Osteocyte (in vitro differentiated cells): ENCODE data around the gene ZNF579. TPM values are rescaled to one million over a fixed set of nuclear protein-coding genes. Genes with fewer than 3 reads are reported as not detected.
A peak's percentile ranks its signal among the peaks of the same experiment; 100 is the strongest.

Experiments
- DNase-seq: peaks from one replicate; pipeline ENCODE4 v3.0.0; 2021; ENCODE audit warnings: mixed read lengths; ENCODE audit not compliant: unreplicated experiment; ENCODE audit errors: extremely low spot score
- H3K27ac Mint-ChIP-seq: one replicate; pipeline ENCODE4 v1.8.0; 2021; ENCODE audit warnings: mild to moderate bottlenecking, mixed read lengths; ENCODE audit not compliant: unreplicated experiment
- H3K27me3 Mint-ChIP-seq: one replicate; pipeline ENCODE4 v1.8.0; 2021; ENCODE audit warnings: mixed read lengths; ENCODE audit not compliant: unreplicated experiment
- H3K36me3 Mint-ChIP-seq: one replicate; pipeline ENCODE4 v1.8.0; 2021; ENCODE audit warnings: mixed read lengths; ENCODE audit not compliant: unreplicated experiment
- H3K4me1 Mint-ChIP-seq: one replicate; pipeline ENCODE4 v1.8.0; 2021; ENCODE audit warnings: mixed read lengths; ENCODE audit not compliant: unreplicated experiment
- H3K4me3 Mint-ChIP-seq: one replicate; pipeline ENCODE4 v1.8.0; 2021; ENCODE audit warnings: mild to moderate bottlenecking, moderate library complexity, mixed read lengths; ENCODE audit not compliant: unreplicated experiment
- H3K9me3 Mint-ChIP-seq: one replicate; pipeline ENCODE4 v1.8.0; 2021; ENCODE audit warnings: mixed read lengths; ENCODE audit not compliant: unreplicated experiment
- total RNA-seq: library from RNA; stranded (reverse); gene quantifications from 2 replicates; pipeline ENCODE4 v1.2.1, GENCODE V29; 2021
- TF ChIP-seq, protein P1 (sequence below): fragments of 200-600 bp; sonication (generic); IDR thresholded peaks from 2 replicates; pipeline ENCODE4 v1.5.0; 2021; ENCODE audit warnings: antibody characterized with exemption, mild to moderate bottlenecking, moderate library complexity

Gene ZNF579
- total RNA-seq, 1 donor from 2014 or later = 29.2 TPM

DNA sequence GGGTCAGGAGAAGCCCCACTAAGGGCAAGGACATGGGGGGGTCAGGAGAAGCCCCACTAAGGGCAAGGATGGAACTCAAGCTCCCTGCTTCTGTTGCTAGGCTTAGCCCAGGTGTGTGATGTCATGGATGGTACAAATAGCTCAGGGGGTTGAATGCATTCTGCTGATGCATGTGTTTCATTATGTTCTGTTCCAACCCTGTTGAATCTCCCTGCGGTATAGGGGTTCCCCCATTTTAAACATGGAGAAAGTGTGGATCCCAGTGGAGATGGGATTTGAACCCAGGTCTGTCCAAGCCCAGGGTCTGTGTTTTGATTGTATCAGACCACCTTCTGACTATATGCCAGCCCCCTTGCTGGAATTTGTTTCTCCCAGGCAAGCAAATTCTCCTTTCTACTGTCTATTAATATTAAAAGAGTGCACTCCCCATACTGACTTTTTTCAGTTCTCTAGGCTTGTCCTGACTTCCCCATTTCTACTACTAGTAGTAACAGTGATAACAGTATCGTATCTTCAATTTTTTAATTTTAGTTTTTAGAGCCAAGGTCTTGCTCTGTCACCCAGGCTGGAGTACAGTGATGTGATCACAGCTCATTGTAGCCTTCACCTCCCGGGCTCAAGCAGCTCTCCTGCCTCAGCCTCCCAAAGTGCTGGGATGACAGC, 31.5 kb upstream of the ZNF579 start:
- no peak overlapping the region for H3K4me3 Mint-ChIP-seq
- no peaks in the 10 kb centered on the region for H3K9me3 Mint-ChIP-seq
- DNase-seq = no peak
- H3K27ac Mint-ChIP-seq = no peak overlapping the region
- H3K4me1 Mint-ChIP-seq = peaks cover 9% of the 10 kb centered on the region
- TF ChIP-seq, protein P1, sequence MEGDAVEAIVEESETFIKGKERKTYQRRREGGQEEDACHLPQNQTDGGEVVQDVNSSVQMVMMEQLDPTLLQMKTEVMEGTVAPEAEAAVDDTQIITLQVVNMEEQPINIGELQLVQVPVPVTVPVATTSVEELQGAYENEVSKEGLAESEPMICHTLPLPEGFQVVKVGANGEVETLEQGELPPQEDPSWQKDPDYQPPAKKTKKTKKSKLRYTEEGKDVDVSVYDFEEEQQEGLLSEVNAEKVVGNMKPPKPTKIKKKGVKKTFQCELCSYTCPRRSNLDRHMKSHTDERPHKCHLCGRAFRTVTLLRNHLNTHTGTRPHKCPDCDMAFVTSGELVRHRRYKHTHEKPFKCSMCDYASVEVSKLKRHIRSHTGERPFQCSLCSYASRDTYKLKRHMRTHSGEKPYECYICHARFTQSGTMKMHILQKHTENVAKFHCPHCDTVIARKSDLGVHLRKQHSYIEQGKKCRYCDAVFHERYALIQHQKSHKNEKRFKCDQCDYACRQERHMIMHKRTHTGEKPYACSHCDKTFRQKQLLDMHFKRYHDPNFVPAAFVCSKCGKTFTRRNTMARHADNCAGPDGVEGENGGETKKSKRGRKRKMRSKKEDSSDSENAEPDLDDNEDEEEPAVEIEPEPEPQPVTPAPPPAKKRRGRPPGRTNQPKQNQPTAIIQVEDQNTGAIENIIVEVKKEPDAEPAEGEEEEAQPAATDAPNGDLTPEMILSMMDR = no peak
- H3K36me3 Mint-ChIP-seq = peaks cover 11% of the 10 kb centered on the region
- no peaks in the 10 kb centered on the region for H3K27me3 Mint-ChIP-seq

DNA sequence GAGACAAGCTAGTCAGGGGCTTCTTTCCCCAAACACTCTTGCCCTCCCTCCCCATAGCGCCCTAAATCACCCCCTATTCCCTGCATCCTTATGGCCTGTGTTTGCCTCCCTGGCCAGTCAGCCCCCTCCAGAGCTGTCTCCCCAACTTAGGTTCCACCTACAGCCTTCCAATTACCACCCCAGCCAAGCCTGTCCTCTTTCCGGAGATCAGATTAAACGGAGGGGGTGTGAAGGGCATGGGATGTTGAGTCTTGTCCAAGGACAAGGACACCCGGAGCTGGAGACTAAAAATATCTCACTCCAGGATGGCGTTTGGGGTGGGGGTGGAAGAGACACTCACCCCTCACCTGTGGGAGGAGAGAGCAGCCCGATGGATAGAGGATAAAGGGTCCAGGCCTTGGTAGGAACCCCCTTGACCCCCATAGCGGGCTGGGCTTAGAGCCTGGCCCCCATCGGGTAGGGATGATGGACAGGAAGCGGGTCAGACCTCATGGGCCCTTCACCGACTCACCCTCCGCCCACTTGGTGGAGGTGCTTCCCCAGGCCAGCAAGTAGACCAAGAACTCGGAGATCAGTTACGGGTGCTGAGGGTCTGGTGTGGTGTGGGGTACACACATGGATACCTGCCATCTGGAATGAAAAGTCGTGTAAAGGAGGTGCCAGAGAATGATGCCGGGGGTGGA, 30.8 kb upstream of the ZNF579 start:
- Mint-ChIP-seq H3K36me3 (peaks cover 9% of the 10 kb centered on the region), H3K4me1 (peaks cover 16% of the 10 kb centered on the region), H3K27me3 (no peaks in the 10 kb centered on the region), H3K4me3 (no peak overlapping the region), H3K27ac (no peak overlapping the region), H3K9me3 (no peaks in the 10 kb centered on the region)
- TF ChIP-seq, protein P1 = no peak
- DNase-seq = no peak

DNA sequence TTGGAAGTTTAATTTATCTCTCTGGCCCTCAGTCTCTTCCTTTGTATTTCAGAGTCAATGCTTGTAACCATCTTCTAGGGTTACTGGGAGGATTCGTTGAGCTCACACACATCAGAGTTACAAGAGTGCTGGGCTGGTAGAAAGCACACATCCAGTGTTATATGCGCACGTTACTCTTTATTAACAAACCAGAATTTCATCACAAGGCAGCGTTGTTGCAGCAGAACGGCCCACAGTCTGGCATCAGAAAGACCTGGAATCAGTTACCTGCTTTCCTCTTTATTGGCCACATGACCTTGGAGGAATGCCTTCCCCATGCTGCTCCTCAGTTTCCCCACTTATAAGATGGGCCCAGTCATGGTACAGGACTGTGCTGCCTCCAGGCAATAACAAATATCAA, 28.7 kb upstream of the ZNF579 start:
- H3K4me3 Mint-ChIP-seq = no peak overlapping the region
- TF ChIP-seq, protein P1 = no peak
- DNase-seq = no peak
- H3K27ac Mint-ChIP-seq = no peak overlapping the region
- no peaks in the 10 kb centered on the region for H3K9me3 Mint-ChIP-seq
- H3K36me3 Mint-ChIP-seq = peaks cover 9% of the 10 kb centered on the region
- peaks cover 26% of the 10 kb centered on the region for H3K4me1 Mint-ChIP-seq
- no peaks in the 10 kb centered on the region for H3K27me3 Mint-ChIP-seq

DNA sequence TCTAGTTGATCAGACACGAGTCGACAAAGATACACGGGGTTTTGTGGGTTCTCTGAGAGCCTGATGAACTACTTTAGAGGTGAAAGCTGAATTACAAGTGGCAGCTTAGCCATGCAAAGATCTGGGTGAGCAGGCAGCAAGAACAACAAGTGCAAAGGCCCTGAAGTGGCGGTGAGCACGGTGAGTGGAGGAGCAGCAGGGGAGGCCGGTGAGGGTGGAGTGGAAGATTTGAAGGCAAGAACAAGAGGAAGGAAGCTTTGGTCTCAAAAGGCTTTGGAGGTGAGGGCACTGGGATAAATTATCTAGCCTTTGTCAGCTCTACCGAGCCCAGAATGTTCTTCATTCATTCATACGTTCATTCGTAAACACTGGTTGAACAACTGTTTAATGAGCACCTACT, 26.2 kb upstream of the ZNF579 start:
- Mint-ChIP-seq H3K27ac (peak overlapping the region; percentile 13), H3K27me3 (no peaks in the 10 kb centered on the region), H3K4me3 (peak overlapping the region; percentile 91), H3K9me3 (no peaks in the 10 kb centered on the region), H3K36me3 (peaks cover 9% of the 10 kb centered on the region), H3K4me1 (peaks cover 30% of the 10 kb centered on the region)
- TF ChIP-seq, protein P1 = no peak
- DNase-seq = no peak

DNA sequence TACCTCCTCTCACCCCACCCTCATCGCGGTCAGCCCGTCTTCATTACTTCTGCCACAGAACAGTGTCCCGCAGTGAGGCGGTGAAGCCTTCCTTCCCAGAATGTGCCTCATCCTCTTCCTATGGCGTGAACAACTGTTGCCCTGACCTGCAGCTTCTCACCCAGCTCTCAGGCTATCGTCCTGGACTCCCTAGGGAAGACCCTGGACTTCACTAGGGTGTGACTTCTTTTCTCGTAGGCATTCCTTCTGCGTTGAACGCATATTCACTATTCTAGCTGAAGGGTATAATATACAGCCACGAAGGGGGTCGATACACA, 25.8 kb upstream of the ZNF579 start:
- H3K9me3 Mint-ChIP-seq = no peaks in the 10 kb centered on the region
- peaks cover 33% of the 10 kb centered on the region for H3K4me1 Mint-ChIP-seq
- H3K27me3 Mint-ChIP-seq = no peaks in the 10 kb centered on the region
- H3K27ac Mint-ChIP-seq = peak overlapping the region; percentile 91
- H3K36me3 Mint-ChIP-seq = peaks cover 9% of the 10 kb centered on the region
- TF ChIP-seq, protein P1 = no peak
- DNase-seq = no peak
- H3K4me3 Mint-ChIP-seq = peak overlapping the region; percentile 91
